Adrenal gland (tissue), 12 donors: ENCODE results near the gene BLZF1. TPM values are rescaled to one million over a fixed set of nuclear protein-coding genes. Genes with fewer than 3 reads are reported as not detected.

Source experiments
- DNase-seq, 7 donors: peaks; one replicate each; pipeline ENCODE4 v3.0.0-alpha.2; 2019 to 2020
- H3K27ac ChIP-seq, 5 donors: fragments of 200-600 bp; sonication (generic) in 4 of 5; 1 replicate in 3 of 5; 2 replicates in 2 of 5; pipeline versions ENCODE4 v1.5.1 to v1.8.0; 2016 to 2020; ENCODE audit warnings: mild to moderate bottlenecking in 1 of 5
- H3K27me3 ChIP-seq: fragments of 200-600 bp; 2 replicates; pipeline ENCODE4 v1.8.0; 2021
- H3K36me3 ChIP-seq, 2 donors: fragments of 200-600 bp; replicated peaks in 1 of 2; 1 replicate in 1 of 2; 2 replicates in 1 of 2; pipeline versions ENCODE4 v1.5.1 to v1.8.0; 2018 to 2022
- H3K4me1 ChIP-seq, 2 donors: fragments of 200-600 bp; replicated peaks in 1 of 2; 1 replicate in 1 of 2; 2 replicates in 1 of 2; pipeline versions ENCODE4 v1.5.1 to v1.8.0; 2018 to 2021
- H3K4me3 ChIP-seq, 4 donors: fragments of 200-600 bp; sonication (generic) in 3 of 4; one replicate each; pipeline ENCODE4 v1.5.1; 2016 to 2018
- H3K9me3 ChIP-seq, 3 donors: fragments of 200-600 bp; sonication (generic) in 1 of 3; replicated peaks in 1 of 3; 1 replicate in 2 of 3; 2 replicates in 1 of 3; pipeline versions ENCODE4 v1.5.1 to v1.8.0; 2016 to 2021
- CTCF ChIP-seq, 6 experiments: fragments of 450-650 bp in 4 of 6; fragments of 200-600 bp in 2 of 6; sonication (generic) in 1 of 6; IDR thresholded peaks; 1 replicate in 5 of 6; 2 replicates in 1 of 6; pipeline versions ENCODE4 v1.5.1 to v1.8.0; 2016 to 2021; ENCODE audit warnings: antibody characterized with exemption in 6 of 6, mild to moderate bottlenecking in 2 of 6, moderate library complexity in 1 of 6
- POLR2A ChIP-seq, 2 donors: fragments of 450-650 bp; IDR thresholded peaks; one replicate each; pipeline ENCODE4 v1.6.1; 2017; ENCODE audit warnings: antibody characterized with exemption in 2 of 2, mild to moderate bottlenecking in 2 of 2, moderate library complexity in 1 of 2
- WGBS, 4 donors: extraction: QIAGEN DNeasy Blood & Tissue Kit in 2 of 4; methylation state at CpG; one replicate each; pipeline versions ENCODE4 v1.1.5 to v1.1.7; 2013 to 2017; 5-methylcytosine and 5-hydroxymethylcytosine counted together
- intact Hi-C, 2 donors: fragments of 100-400 bp; cut with DNase I; formaldehyde crosslinking; loops; one replicate each; pipeline versions ENCODE4 v1.14.1 to v1.15.0; 2022 to 2023
- polyA plus RNA-seq, 3 donors: library from polyadenylated mRNA; stranded (reverse); fragments of 200-250 nt in 2 of 3; fragments of 350-450 nt in 1 of 3; fragmentation: Illumina TruSeq in 1 of 3; extraction: RNeasy Lipid Tissue Mini Kit (QIAGEN cat#74804) in 1 of 3; gene quantifications; one replicate each; pipeline ENCODE4 v1.2.3, GENCODE V29; 2013 to 2014
- total RNA-seq, 9 donors: library from RNA; depleted of rRNA in 4 of 9; stranded (reverse); fragments of >200 nt in 4 of 9; fragments of 120-200 nt in 1 of 9; fragmentation: NEBNext Ultra II Directional in 1 of 9; extraction: Animal tissue kit (Norgen Biotek cat#: 25700) in 1 of 9; gene quantifications; one replicate each; pipeline versions ENCODE4 v1.1.0 to v1.2.4, GENCODE V29; 2013 to 2023
- donor health status: healthy with polysubstance abuse.
- donor health status: Bipolar disorder and iron deficiency.
- donor health status: DM: yes; HTN: yes; CAD: no.
- donor health status: DM: no; HTN: no; CAD: no.
- donor health status: DM: no; HTN: no; CAD: no.
- donor health status: DM: yes; HTN: yes; CAD: no.

BLZF1 gene
- total and polyA plus RNA-seq, 12 donors: 7.5 to 36.0 (median 20.0) TPM

- no peak overlapping the region for H3K27ac ChIP-seq
- no peaks in the 10 kb centered on the region for H3K36me3 ChIP-seq
- H3K4me3 ChIP-seq: no peak overlapping the region
- intact Hi-C loops: no loop called here
- TF ChIP-seq CTCF (IDR thresholded peaks at IDR 0.05): no peak
- TF ChIP-seq POLR2A (IDR thresholded peaks at IDR 0.05): no peak
- WGBS, 4 donors: 83 to 87% (median 85%) methylated on average over 5 of the region's 5 CpGs
- peaks cover 0 to 3% of the 10 kb centered on the region in 2 donors for H3K4me1 ChIP-seq
- H3K27me3 ChIP-seq: no peaks in the 10 kb centered on the region
- no peaks in the 10 kb centered on the region for H3K9me3 ChIP-seq
- DNase-seq: no peak
Measured at GRCh38 chr1:169363046-169363730, 4.8 kb upstream of the BLZF1 start.

GRCh38 chr1:169364948-169365347 lies 3.0 kb upstream of the BLZF1 start:
- TF ChIP-seq CTCF (IDR thresholded peaks at IDR 0.05): no peak
- TF ChIP-seq POLR2A (IDR thresholded peaks at IDR 0.05): no peak
- H3K4me3 ChIP-seq: no peak overlapping the region
- peaks cover 8 to 9% of the 10 kb centered on the region in 2 donors for H3K4me1 ChIP-seq
- no peaks in the 10 kb centered on the region for H3K27me3 ChIP-seq
- DNase-seq: no peak
- intact Hi-C loops: no loop called here
- H3K27ac ChIP-seq: no peak overlapping the region
- no peaks in the 10 kb centered on the region for H3K36me3 ChIP-seq
- H3K9me3 ChIP-seq: no peaks in the 10 kb centered on the region
- 97 to 98% (median 98%) methylated on average over 2 of the region's 2 CpGs for WGBS, 4 donors

GRCh38 chr1:169367096-169367685 lies 804 bp upstream of the BLZF1 start:
- Histone ChIP-seq H3K36me3 (peaks cover 0 to 13% of the 10 kb centered on the region in 2 donors), H3K4me1 (peaks cover 8 to 12% of the 10 kb centered on the region in 2 donors), H3K9me3 (no peaks in the 10 kb centered on the region), H3K27ac (peak overlapping the region in 2 of 5 donors; percentile 66 to 85), H3K27me3 (no peaks in the 10 kb centered on the region), H3K4me3 (peak overlapping the region; percentile 20 to 72 (median 44))
- intact Hi-C loops: no loop called here
- DNase-seq: no peak
- 8 to 12% (median 8%) methylated on average over 15 of the region's 15 CpGs for WGBS, 4 donors
- TF ChIP-seq POLR2A (IDR thresholded peaks at IDR 0.05) (no peak), CTCF (IDR thresholded peaks at IDR 0.05) (no peak)

GRCh38 chr1:169368406-169368769 lies 393 bp downstream of the BLZF1 start:
- WGBS, 4 donors: 0 to 1% (median 0%) methylated on average over 16 of the region's 16 CpGs
- DNase-seq: peak in 5 of 7 donors; percentile 1 to 29 (median 18)
- TF ChIP-seq POLR2A (IDR thresholded peaks at IDR 0.05) (no peak), CTCF (IDR thresholded peaks at IDR 0.05) (no peak)

More at GRCh38 chr1:169368406-169368769, 393 bp downstream of the BLZF1 start:
- Histone ChIP-seq H3K27me3 (no peaks in the 10 kb centered on the region), H3K4me3 (peak overlapping the region in 3 of 4 donors; percentile 9 to 72 (median 63)), H3K36me3 (peaks cover 0 to 13% of the 10 kb centered on the region in 2 donors), H3K9me3 (no peaks in the 10 kb centered on the region), H3K27ac (peak overlapping the region; percentile 50 to 85 (median 65)), H3K4me1 (peaks cover 8 to 12% of the 10 kb centered on the region in 2 donors)
- intact Hi-C loops: no loop called here
